MCF 10A (cell line): ENCODE measurements around the gene FGF14. TPM values are rescaled to one million over a fixed set of nuclear protein-coding genes. Genes with fewer than 3 reads are reported as not detected.

ENCODE experiments used
- BruUV-seq: library from RNA; stranded (reverse); fragments of 400-500 nt; replicated peaks from 2 replicates; lab custom pipeline; 2021; lab: Mats Ljungman, UMichigan
- CTCF ChIA-PET: fragments of 300-600 bp; sonication (Branson Sonifier 250); formaldehyde crosslinking; extraction: SDS; loops from one replicate; lab custom pipeline; 2021; ENCODE audit warnings: antibody characterized with exemption, inconsistent platforms; lab: Yijun Ruan, JAX
- POLR2A ChIA-PET: fragments of 300-600, 350-650 bp; sonication (Branson Sonifier 250); formaldehyde crosslinking; extraction: SDS; loops from one replicate; lab custom pipeline; 2020; ENCODE audit warnings: antibody characterized with exemption, inconsistent platforms; lab: Yijun Ruan, JAX
- DNase-seq: peaks from one replicate; pipeline ENCODE4 v3.0.0-alpha.2; 2018; ENCODE audit not compliant: unreplicated experiment
- H3K27ac Mint-ChIP-seq: one replicate; pipeline ENCODE4 v1.8.0; 2022; ENCODE audit warnings: mild to moderate bottlenecking, low read depth, mixed read lengths; ENCODE audit not compliant: unreplicated experiment
- H3K27me3 Mint-ChIP-seq: one replicate; pipeline ENCODE4 v1.8.0; 2022; ENCODE audit warnings: mixed read lengths; ENCODE audit not compliant: insufficient read depth, unreplicated experiment
- H3K36me3 Mint-ChIP-seq: one replicate; pipeline ENCODE4 v1.8.0; 2022; ENCODE audit warnings: mild to moderate bottlenecking, moderate library complexity, mixed read lengths; ENCODE audit not compliant: insufficient read depth, unreplicated experiment
- H3K4me1 Mint-ChIP-seq: one replicate; pipeline ENCODE4 v1.8.0; 2022; ENCODE audit warnings: mixed read lengths; ENCODE audit not compliant: insufficient read depth, unreplicated experiment
- H3K4me3 Mint-ChIP-seq: one replicate; pipeline ENCODE4 v1.8.0; 2022; ENCODE audit warnings: mild to moderate bottlenecking, moderate library complexity, mixed read lengths; ENCODE audit not compliant: unreplicated experiment
- H3K9me3 Mint-ChIP-seq: one replicate; pipeline ENCODE4 v1.8.0; 2022; ENCODE audit warnings: mixed read lengths; ENCODE audit not compliant: unreplicated experiment
- CTCF ChIP-seq: fragments of 200-600 bp; IDR thresholded peaks from one replicate; pipeline ENCODE4 v1.8.0; 2022; ENCODE audit warnings: antibody characterized with exemption, mild to moderate bottlenecking; ENCODE audit not compliant: unreplicated experiment
- intact Hi-C: fragments of 100-400 bp; cut with micrococcal nuclease; formaldehyde crosslinking; loops from 2 replicates; pipeline ENCODE4 v1.14.1; 2022
- total RNA-seq: library from RNA; stranded (reverse); gene quantifications from 2 replicates; pipeline ENCODE4 v1.2.3, GENCODE V29; 2022

FGF14 gene
- total RNA-seq, 1 experiment from 2014 or later, result not detected

- Mint-ChIP-seq H3K27me3 (no peaks in the 10 kb centered on the region), H3K9me3 (peaks cover 33% of the 10 kb centered on the region), H3K4me3 (no peak overlapping the region), H3K36me3 (no peaks in the 10 kb centered on the region), H3K4me1 (peaks cover 15% of the 10 kb centered on the region), H3K27ac (no peak overlapping the region)
- intact Hi-C loops, result no loop called here
- ChIA-PET POLR2A (no interaction called here), CTCF (no interaction called here)
- no peak for TF ChIP-seq CTCF
- no TSS peak for BruUV-seq
- no peak for DNase-seq
These were observed 380.1 kb downstream of the FGF14 start for GRCh38 chr13:102021777-102022176.

- DNase-seq, result no peak
- no TSS peak for BruUV-seq
- peaks cover 15% of the 10 kb centered on the region for H3K4me1 Mint-ChIP-seq
- no peak overlapping the region for H3K4me3 Mint-ChIP-seq
- no peaks in the 10 kb centered on the region for H3K27me3 Mint-ChIP-seq
- CTCF ChIA-PET, result no interaction called here
- no peaks in the 10 kb centered on the region for H3K36me3 Mint-ChIP-seq
- POLR2A ChIA-PET, result no interaction called here
- no peak overlapping the region for H3K27ac Mint-ChIP-seq
- intact Hi-C loops, result no loop called here
- no peak for TF ChIP-seq CTCF
- H3K9me3 Mint-ChIP-seq, result peaks cover 33% of the 10 kb centered on the region
These were observed 381.1 kb downstream of the FGF14 start for GRCh38 chr13:102020611-102021216.

- POLR2A ChIA-PET, result no interaction called here
- no peak for DNase-seq
These were observed 383.1 kb downstream of the FGF14 start for GRCh38 chr13:102018716-102019115.

GRCh38 chr13:102017248-102017647 lies 384.6 kb downstream of the FGF14 start:
- intact Hi-C loops, result no loop called here
- TF ChIP-seq CTCF, result no peak
- no TSS peak for BruUV-seq
- H3K27ac Mint-ChIP-seq, result no peak overlapping the region
- peaks cover 15% of the 10 kb centered on the region for H3K4me1 Mint-ChIP-seq
- H3K4me3 Mint-ChIP-seq, result no peak overlapping the region
- no peaks in the 10 kb centered on the region for H3K27me3 Mint-ChIP-seq
- DNase-seq, result no peak
- no peaks in the 10 kb centered on the region for H3K36me3 Mint-ChIP-seq
- POLR2A ChIA-PET, result no interaction called here
- H3K9me3 Mint-ChIP-seq, result peaks cover 33% of the 10 kb centered on the region
- CTCF ChIA-PET, result interaction anchor here (0.7 kb wide), 1 partner anchor 16 kb away, joined by 3 read pairs; no protein-coding TSS in a partner anchor

More at GRCh38 chr13:102018716-102019115, 383.1 kb downstream of the FGF14 start:
- Mint-ChIP-seq H3K27me3 (no peaks in the 10 kb centered on the region), H3K9me3 (peaks cover 33% of the 10 kb centered on the region), H3K27ac (no peak overlapping the region), H3K4me1 (peaks cover 15% of the 10 kb centered on the region), H3K4me3 (no peak overlapping the region), H3K36me3 (no peaks in the 10 kb centered on the region)
- BruUV-seq, result no TSS peak
- CTCF ChIA-PET, result no interaction called here
- intact Hi-C loops, result no loop called here
- no peak for TF ChIP-seq CTCF
